Duodenal mucosa (tissue), 2 donors: ENCODE results near the gene PLAC8L1.

Experiments used
- H3K27ac ChIP-seq: one replicate; pipeline ENCODE4 v1.7.0; 2013; ENCODE audit warnings: low read depth, low read length
- H3K27me3 ChIP-seq, 2 donors: one replicate each; pipeline ENCODE4 v1.7.0; 2013; ENCODE audit warnings: low read length in 2 of 2, control low read depth in 1 of 2; ENCODE audit not compliant: insufficient read depth in 2 of 2, control insufficient read depth in 1 of 2
- H3K36me3 ChIP-seq, 2 donors: one replicate each; pipeline ENCODE4 v1.7.0; 2013; ENCODE audit warnings: low read length in 2 of 2, control low read depth in 1 of 2; ENCODE audit not compliant: insufficient read depth in 2 of 2, control insufficient read depth in 1 of 2
- H3K4me1 ChIP-seq, 2 donors: one replicate each; pipeline ENCODE4 v1.7.0; 2013; ENCODE audit warnings: low read length in 2 of 2, control low read depth in 1 of 2; ENCODE audit not compliant: insufficient read depth in 2 of 2, control insufficient read depth in 1 of 2
- H3K4me3 ChIP-seq, 2 donors: one replicate each; pipeline ENCODE4 v1.7.0; 2013; ENCODE audit warnings: low read length in 2 of 2, low read depth in 1 of 2
- H3K9ac ChIP-seq, 2 donors: one replicate each; pipeline ENCODE4 v1.7.0; 2013; ENCODE audit warnings: low read length in 2 of 2, low read depth in 1 of 2
- H3K9me3 ChIP-seq, 2 donors: one replicate each; pipeline ENCODE4 v1.7.0; 2013; ENCODE audit warnings: low read length in 2 of 2, control low read depth in 1 of 2; ENCODE audit not compliant: control insufficient read depth in 1 of 2

Gene PLAC8L1

DNA sequence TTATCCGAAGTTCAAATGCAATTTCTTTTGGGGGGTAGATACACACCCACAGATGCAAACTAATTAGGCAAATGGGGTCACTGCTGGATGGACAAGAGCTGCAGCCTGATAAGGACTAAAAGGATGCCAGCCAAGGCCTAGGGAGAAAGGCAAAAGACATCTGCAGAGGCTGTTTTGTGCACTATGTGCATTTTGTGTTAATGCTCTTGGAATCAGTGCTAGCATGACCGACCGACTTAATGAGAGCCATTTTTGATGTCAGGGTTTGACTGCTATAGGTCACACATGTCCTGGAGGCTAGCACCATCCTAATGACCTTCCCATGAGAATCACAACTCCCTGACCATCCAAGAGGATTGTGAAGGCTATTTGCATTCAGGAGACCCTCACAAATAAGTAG, 34.6 kb downstream of the PLAC8L1 start:
- Histone ChIP-seq H3K27me3 (no peaks in the 10 kb centered on the region), H3K9me3 (no peaks in the 10 kb centered on the region), H3K4me3 (no peak overlapping the region), H3K36me3 (peaks cover 6 to 17% of the 10 kb centered on the region in 2 donors), H3K4me1 (peaks cover 0 to 1% of the 10 kb centered on the region in 2 donors), H3K27ac (no peak overlapping the region), H3K9ac (no peak overlapping the region)

DNA sequence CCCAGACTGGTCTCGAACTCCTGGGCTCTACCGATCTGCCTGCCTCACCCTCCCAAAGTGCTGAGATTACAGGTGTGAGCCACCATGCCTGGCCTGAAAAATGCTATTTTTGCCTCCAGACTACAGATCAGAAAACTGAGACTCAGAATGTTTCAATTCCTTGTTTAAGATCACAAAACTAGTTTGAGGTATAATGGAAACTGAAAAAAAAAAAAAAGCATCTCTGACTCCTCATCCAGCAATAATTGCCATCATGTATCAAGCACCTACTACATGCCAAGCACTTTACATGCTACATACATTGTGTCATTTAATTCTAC, 35.6 kb downstream of the PLAC8L1 start:
- Histone ChIP-seq H3K36me3 (peaks cover 6 to 24% of the 10 kb centered on the region in 2 donors), H3K27ac (no peak overlapping the region), H3K27me3 (no peaks in the 10 kb centered on the region), H3K9ac (no peak overlapping the region), H3K9me3 (no peaks in the 10 kb centered on the region), H3K4me1 (no peaks in the 10 kb centered on the region), H3K4me3 (no peak overlapping the region)

DNA sequence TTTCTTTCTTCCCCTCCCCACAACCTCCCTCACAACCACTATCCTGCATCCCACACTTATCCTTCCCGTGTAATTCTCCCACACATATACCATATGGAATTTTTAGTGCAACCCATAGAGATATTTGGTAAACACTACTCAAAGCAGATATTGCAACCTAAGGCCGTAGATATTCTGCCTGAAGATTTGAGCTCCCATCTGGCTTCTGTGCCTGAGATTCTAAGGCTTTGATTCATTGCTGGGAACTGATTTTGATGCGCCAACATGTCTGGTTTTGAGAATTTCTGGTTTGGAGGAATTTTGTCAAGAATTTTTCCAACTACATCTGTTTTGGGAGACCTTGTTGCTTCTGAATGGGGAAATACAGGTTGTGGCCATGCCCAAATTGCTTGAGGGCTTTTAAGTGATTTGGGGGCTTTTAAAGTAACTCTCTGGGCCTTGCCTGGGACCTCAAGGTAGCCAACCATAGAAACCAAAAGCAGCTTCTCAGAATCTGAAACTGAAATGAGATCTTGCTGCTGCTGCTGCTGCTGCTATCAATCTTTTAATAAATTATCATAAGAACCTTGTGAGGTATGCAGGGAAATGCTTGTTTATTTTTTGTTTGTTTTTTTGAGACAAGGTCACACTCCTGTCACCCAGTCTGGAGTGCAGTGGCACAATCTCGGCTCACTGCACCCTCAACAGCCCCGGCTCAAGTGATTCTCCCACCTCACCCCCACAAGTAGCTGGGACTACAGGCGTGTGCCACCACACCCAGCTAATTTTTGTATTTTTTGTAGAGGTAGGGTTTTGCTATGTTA, 36.2 kb downstream of the PLAC8L1 start:
- no peak overlapping the region for H3K27ac ChIP-seq
- H3K4me3 ChIP-seq = no peak overlapping the region
- H3K9ac ChIP-seq = no peak overlapping the region
- no peaks in the 10 kb centered on the region for H3K27me3 ChIP-seq
- no peaks in the 10 kb centered on the region for H3K4me1 ChIP-seq
- peaks cover 6 to 24% of the 10 kb centered on the region in 2 donors for H3K36me3 ChIP-seq
- no peaks in the 10 kb centered on the region for H3K9me3 ChIP-seq

DNA sequence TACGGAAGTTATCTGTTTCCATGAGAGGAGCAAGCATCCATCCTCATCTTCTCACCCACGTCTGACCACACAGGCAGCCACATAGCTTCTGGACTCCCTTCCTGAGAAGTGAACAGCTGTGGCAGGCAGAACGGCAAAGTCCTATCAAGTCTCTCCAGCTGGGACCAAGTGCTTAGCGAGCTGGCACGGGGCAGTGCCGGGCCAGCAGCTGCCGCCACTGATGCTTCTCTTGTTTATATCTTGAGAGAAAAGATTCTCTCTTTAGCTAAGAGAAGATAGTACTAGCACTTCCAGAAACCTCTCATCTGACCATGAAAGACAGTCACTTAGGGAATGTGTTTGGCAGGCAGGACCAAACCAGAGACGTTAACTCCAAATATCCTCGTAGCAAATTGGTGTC, 37.2 kb downstream of the PLAC8L1 start:
- H3K36me3 ChIP-seq = peaks cover 8 to 25% of the 10 kb centered on the region in 2 donors
- no peaks in the 10 kb centered on the region for H3K4me1 ChIP-seq
- H3K9me3 ChIP-seq = no peaks in the 10 kb centered on the region
- no peak overlapping the region for H3K27ac ChIP-seq
- no peak overlapping the region for H3K9ac ChIP-seq
- H3K27me3 ChIP-seq = no peaks in the 10 kb centered on the region
- no peak overlapping the region for H3K4me3 ChIP-seq

DNA sequence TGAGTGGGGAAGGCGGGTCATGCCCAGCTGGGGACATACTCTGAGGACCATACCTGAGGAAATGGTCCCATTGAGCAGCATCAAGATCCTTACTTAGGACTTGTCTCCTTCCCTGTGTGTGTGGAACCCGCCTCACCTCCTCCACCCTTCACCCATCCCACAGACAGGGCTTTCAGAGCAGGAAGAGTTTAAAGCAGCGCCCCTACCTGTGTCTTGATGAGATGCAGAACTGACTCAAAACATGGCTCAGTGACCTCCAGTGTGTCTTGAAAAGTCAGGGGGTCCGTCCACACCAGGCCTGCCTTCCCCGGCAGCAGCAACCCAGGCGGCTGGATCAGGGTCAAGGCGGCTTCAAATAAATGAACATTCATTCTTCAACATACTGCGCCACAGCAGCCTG, 38.4 kb downstream of the PLAC8L1 start:
- Histone ChIP-seq H3K36me3 (peaks cover 20 to 38% of the 10 kb centered on the region in 2 donors), H3K4me1 (no peaks in the 10 kb centered on the region), H3K27ac (no peak overlapping the region), H3K9me3 (no peaks in the 10 kb centered on the region), H3K9ac (no peak overlapping the region), H3K4me3 (no peak overlapping the region), H3K27me3 (no peaks in the 10 kb centered on the region)

DNA sequence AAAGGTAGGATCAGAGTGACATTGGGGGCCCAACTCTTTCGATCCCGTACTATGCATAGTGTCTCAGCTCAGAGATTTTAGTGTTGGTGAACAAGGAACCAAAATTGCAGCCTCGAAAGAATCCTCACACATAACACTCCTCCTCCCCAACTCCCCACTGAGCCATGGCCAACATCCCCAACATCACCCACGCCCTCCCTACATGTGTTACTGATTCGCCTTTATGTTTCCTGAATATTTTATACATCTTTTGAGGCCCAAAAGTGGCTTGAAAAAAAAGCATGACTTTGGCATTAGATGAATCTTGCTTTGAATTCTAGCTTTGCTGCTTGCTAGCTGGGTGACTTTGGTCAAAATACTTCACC, 45.2 kb downstream of the PLAC8L1 start:
- Histone ChIP-seq H3K9me3 (no peaks in the 10 kb centered on the region), H3K4me1 (no peaks in the 10 kb centered on the region), H3K36me3 (peaks cover 46 to 78% of the 10 kb centered on the region in 2 donors)

DNA sequence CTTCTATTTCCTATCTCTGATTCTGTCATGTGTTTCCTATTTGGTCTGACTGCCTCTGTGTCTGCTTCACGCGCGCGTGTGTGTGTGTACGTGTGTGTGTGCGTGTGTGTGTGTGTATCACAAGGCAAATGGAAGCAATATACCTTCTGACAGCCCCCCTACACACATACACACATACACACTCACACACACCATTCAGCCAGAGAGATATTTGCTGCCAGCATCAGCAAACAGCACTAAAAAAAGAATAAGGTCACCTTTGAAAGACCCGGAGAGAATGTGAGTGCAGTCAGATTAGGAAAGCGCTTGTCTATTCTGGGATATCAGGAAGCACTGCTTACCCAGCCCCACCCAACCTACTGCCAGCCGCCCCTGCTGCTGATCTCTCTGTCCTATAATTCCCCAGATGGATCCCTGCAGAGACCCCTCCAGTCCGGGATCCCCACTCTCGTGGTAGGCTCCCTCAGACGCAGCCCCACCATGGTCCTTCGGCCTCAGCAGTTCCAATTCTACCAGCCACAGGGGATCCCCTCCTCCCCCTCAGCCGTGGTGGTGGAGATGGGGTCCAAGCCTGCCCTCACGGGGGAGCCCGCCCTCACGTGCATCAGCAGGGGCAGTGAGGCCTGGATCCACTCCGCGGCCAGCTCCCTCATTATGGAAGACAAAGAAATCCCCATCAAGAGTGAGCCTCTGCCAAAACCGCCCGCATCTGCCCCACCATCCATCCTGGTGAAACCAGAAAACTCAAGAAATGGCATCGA, 45.7 kb downstream of the PLAC8L1 start:
- Histone ChIP-seq H3K4me1 (no peaks in the 10 kb centered on the region), H3K36me3 (peaks cover 49 to 81% of the 10 kb centered on the region in 2 donors), H3K9ac (no peak overlapping the region), H3K27ac (no peak overlapping the region), H3K9me3 (no peaks in the 10 kb centered on the region), H3K27me3 (no peaks in the 10 kb centered on the region), H3K4me3 (no peak overlapping the region)

More for the DNA sequence above, 45.2 kb downstream of the PLAC8L1 start:
- no peak overlapping the region for H3K27ac ChIP-seq
- H3K4me3 ChIP-seq = no peak overlapping the region
- H3K27me3 ChIP-seq = no peaks in the 10 kb centered on the region
- no peak overlapping the region for H3K9ac ChIP-seq

DNA sequence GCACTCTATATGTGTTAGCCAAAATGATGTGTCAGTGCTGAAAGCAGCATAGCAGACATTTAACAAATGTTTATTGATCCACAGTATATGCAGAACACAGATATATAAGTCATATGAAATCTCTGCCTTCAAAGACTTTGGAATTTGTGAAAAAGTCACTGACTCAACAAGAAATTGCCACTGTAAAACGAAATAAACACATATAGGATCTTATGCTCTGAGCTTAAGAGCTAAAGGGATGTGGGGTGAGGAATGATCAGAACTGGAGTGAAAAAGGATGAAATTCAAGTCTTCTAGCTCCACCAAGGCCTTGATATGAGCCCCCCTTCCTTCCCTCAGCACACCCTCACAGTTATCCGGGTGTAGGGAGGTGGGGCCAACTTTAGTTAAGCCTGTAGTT, 49.9 kb downstream of the PLAC8L1 start:
- Histone ChIP-seq H3K4me1 (no peaks in the 10 kb centered on the region), H3K27me3 (no peaks in the 10 kb centered on the region), H3K36me3 (peaks cover 30 to 79% of the 10 kb centered on the region in 2 donors), H3K9ac (no peak overlapping the region), H3K9me3 (no peaks in the 10 kb centered on the region), H3K27ac (no peak overlapping the region), H3K4me3 (no peak overlapping the region)

DNA sequence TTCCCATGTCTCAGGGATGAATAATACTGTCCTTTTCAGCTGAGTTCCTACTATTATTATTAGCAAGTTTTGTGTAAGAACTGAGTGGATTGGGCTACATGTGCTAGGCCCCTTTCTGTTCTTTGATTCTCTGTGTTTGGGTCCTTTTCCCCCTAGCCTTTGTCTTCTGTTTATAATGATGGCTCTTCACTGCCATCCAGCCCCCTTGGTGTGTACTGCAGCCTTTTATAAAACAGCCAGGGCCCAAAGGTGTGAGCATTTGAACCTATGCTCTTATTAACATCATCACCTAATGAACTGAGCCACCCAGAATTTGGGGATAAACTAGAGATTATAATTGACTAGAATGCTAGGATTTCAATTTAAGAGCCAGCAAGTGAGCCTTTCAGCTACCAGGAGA, 52.6 kb downstream of the PLAC8L1 start:
- peaks cover 24 to 62% of the 10 kb centered on the region in 2 donors for H3K36me3 ChIP-seq
- no peak overlapping the region for H3K9ac ChIP-seq
- H3K9me3 ChIP-seq = no peaks in the 10 kb centered on the region
- peaks cover 1% of the 10 kb centered on the region in 2 donors for H3K4me1 ChIP-seq
- H3K27ac ChIP-seq = no peak overlapping the region
- no peak overlapping the region for H3K4me3 ChIP-seq
- H3K27me3 ChIP-seq = peaks cover 0 to 3% of the 10 kb centered on the region in 2 donors

DNA sequence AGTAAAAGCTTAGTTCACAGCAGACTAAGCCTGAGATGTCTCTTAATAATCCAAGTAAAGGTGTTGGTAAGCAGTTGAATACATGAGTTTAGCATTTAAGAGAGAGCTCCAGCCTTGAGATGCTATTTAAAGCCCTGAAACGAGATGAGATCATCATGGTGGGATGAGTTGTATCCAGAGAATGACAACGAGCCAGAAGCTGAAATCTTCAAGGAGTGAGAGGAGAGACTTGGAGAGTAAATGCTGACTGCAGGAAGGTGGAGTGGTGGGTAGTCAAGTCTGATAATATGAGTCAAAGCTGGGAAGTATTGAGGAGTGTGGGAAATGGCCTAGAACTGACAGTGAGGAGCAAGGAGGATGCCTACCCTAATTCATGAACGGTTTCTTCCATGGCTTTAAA, 53.7 kb downstream of the PLAC8L1 start:
- Histone ChIP-seq H3K9ac (no peak overlapping the region), H3K4me1 (peaks cover 12% of the 10 kb centered on the region in 2 donors), H3K4me3 (no peak overlapping the region), H3K27ac (no peak overlapping the region), H3K36me3 (peaks cover 18 to 54% of the 10 kb centered on the region in 2 donors), H3K9me3 (no peaks in the 10 kb centered on the region), H3K27me3 (peaks cover 0 to 3% of the 10 kb centered on the region in 2 donors)
